ENCODE measurements around the gene ACVR1C. TPM values are rescaled to one million over a fixed set of nuclear protein-coding genes. Genes with fewer than 3 reads are reported as not detected.

The ACVR1C gene
- total and polyA plus RNA-seq, 2 of the 8 experiments (the other 6 are each of a cell fraction or from before 2014, with no cell fraction given) = 0.21 to 0.52 TPM

- no peak overlapping the region for H2BK20ac ChIP-seq (ENCODE audit: low read length)
- H3K23me2 ChIP-seq (ENCODE audit: low read depth, low read length) = no peaks in the 10 kb centered on the region
- H3K27me3 ChIP-seq (replicated peaks in 1 of 4; ENCODE audit: control insufficient read depth in 3 of 4, extremely low read depth in 1 of 4, insufficient read depth in 3 of 4, low read length in 3 of 4) = no peaks in the 10 kb centered on the region; a peak in 1 of 7 replicates
- no peak overlapping the region for H2BK12ac ChIP-seq (ENCODE audit: low read depth, low read length)
- H4K20me1 ChIP-seq (replicated peaks in 1 of 2; ENCODE audit: control insufficient read depth in 1 of 2, insufficient read depth in 2 of 2, low read length in 2 of 2) = no peaks in the 10 kb centered on the region
- ChIA-PET POLR2A (ENCODE audit: partially characterized antibody) (no interaction called here), CTCF (ENCODE audit: partially characterized antibody) (no interaction called here)
- H3K23ac ChIP-seq (ENCODE audit: insufficient read length) = no peak overlapping the region
- H3K14ac ChIP-seq (ENCODE audit: insufficient read length) = no peak overlapping the region
- H3K27ac ChIP-seq (ENCODE audit: low read depth, low read length) = no peak overlapping the region
- no peak overlapping the region for H3K4me2 ChIP-seq (ENCODE audit: insufficient read depth in 1 of 2, low read depth in 2 of 2, low read length in 2 of 2)
- no peak overlapping the region for H2BK120ac ChIP-seq (replicated peaks; ENCODE audit: low read depth, low read length)
- H2AK5ac ChIP-seq (ENCODE audit: low read depth, low read length) = no peak overlapping the region
- H3K36me3 ChIP-seq (ENCODE audit: control insufficient read depth in 2 of 4, insufficient read depth in 4 of 4, low read length in 3 of 4) = no peaks in the 10 kb centered on the region
- no peak overlapping the region for H3K56ac ChIP-seq (replicated peaks; ENCODE audit: insufficient read length, low read depth, low read length)
- no peak overlapping the region for H2AFZ ChIP-seq (ENCODE audit: low read length)
- no peak overlapping the region for H3K4ac ChIP-seq (replicated peaks; ENCODE audit: insufficient read length, low read depth, low read length)
- no peaks in the 10 kb centered on the region for H3K79me1 ChIP-seq (ENCODE audit: low read depth, low read length)
- no peak overlapping the region for H4K8ac ChIP-seq (ENCODE audit: extremely low read depth, insufficient read depth, low read length)
- no peak overlapping the region for H3K9ac ChIP-seq (replicated peaks in 1 of 4; ENCODE audit: extremely low read depth in 1 of 4, low read depth in 3 of 4, low read length in 3 of 4)
- TF ChIP-seq SIN3A (conservative IDR thresholded peaks at IDR 0.05 in 1 of 2, IDR thresholded peaks at IDR 0.05 in 1 of 2; ENCODE audit: low read depth in 1 of 2, low read length in 2 of 2) (no peak), RNF2 (IDR thresholded peaks at IDR 0.05; ENCODE audit: borderline replicate concordance, low read depth, low read length, missing control alignments, poor library complexity, severe bottlenecking) (no peak), RXRA (IDR thresholded peaks at IDR 0.05; ENCODE audit: insufficient read depth, low read depth, low read length) (no peak)
- WGBS, 2 experiments (ENCODE audit: extremely low coverage in 1 of 2, insufficient coverage in 1 of 2, insufficient read length in 1 of 2, insufficient replicate concordance in 2 of 2, low coverage in 1 of 2, low lambda C conversion rate in 2 of 2, missing lambda C conversion rate in 1 of 2) = 92% methylated on average over 1 of the region's 1 CpG; no CpG with 5 or more reads in 1 of the 2 experiments
- H3K4me1 ChIP-seq (replicated peaks in 1 of 4; ENCODE audit: control insufficient read depth in 3 of 4, insufficient read depth in 4 of 4, low read length in 3 of 4) = no peaks in the 10 kb centered on the region
- FAIRE-seq (no peak), DNase-seq (ENCODE audit: low read depth in 1 of 2, low spot score in 2 of 2) (no peak)
- H4K5ac ChIP-seq (ENCODE audit: insufficient read length, low read depth, low read length) = no peak overlapping the region
- no peak overlapping the region for H2BK5ac ChIP-seq (ENCODE audit: low read depth, low read length)
- no peaks in the 10 kb centered on the region for H3K79me2 ChIP-seq (ENCODE audit: control insufficient read depth in 1 of 2, insufficient read depth in 2 of 2, low read length in 2 of 2)
- no peak overlapping the region for H2BK15ac ChIP-seq (ENCODE audit: low read length)
- H3K9me3 ChIP-seq (ENCODE audit: insufficient read depth in 2 of 2, low read depth in 1 of 2, low read length in 1 of 2) = no peaks in the 10 kb centered on the region
- no peak overlapping the region for H3K4me3 ChIP-seq (ENCODE audit: extremely low read depth in 1 of 4, insufficient read depth in 2 of 4, low read depth in 3 of 4, low read length in 4 of 4)
- H3K18ac ChIP-seq (ENCODE audit: extremely low read depth, low read length) = no peak overlapping the region
- H4K91ac ChIP-seq (replicated peaks; ENCODE audit: insufficient read length, low read length) = no peak overlapping the region
These were observed 33.7 kb upstream of the ACVR1C start for GRCh38 chr2:157662401-157662800.

All from H1 (cell line).